ENCODE measurements around the gene FGGY.

Gene FGGY

GRCh38 chr1:59502009-59502691, 205.3 kb downstream of the FGGY start:
- no peak for DNase-seq (ENCODE audit: extremely low read depth in 1 of 2, low read depth in 1 of 2)

- no peak for DNase-seq (ENCODE audit: extremely low read depth in 1 of 2, low read depth in 1 of 2)
Measured at GRCh38 chr1:59504276-59504675, 207.4 kb downstream of the FGGY start.

- DNase-seq (ENCODE audit: extremely low read depth in 1 of 2, low read depth in 1 of 2): no peak
Measured at GRCh38 chr1:59505596-59506028, 208.7 kb downstream of the FGGY start.

GRCh38 chr1:59506952-59507351, 210.1 kb downstream of the FGGY start:
- no peak for DNase-seq (ENCODE audit: extremely low read depth in 1 of 2, low read depth in 1 of 2)

- DNase-seq (ENCODE audit: extremely low read depth in 1 of 2, low read depth in 1 of 2): no peak
Measured at GRCh38 chr1:59509341-59509875, 212.5 kb downstream of the FGGY start.

- DNase-seq (ENCODE audit: extremely low read depth in 1 of 2, low read depth in 1 of 2): no peak
Measured at GRCh38 chr1:59510249-59510648, 213.4 kb downstream of the FGGY start.

- no peak for DNase-seq (ENCODE audit: extremely low read depth in 1 of 2, low read depth in 1 of 2)
Measured at GRCh38 chr1:59511476-59512465, 214.9 kb downstream of the FGGY start.

- DNase-seq (ENCODE audit: extremely low read depth in 1 of 2, low read depth in 1 of 2): no peak
Measured at GRCh38 chr1:59512702-59513101, 215.8 kb downstream of the FGGY start.

- no peak for DNase-seq (ENCODE audit: extremely low read depth in 1 of 2, low read depth in 1 of 2)
Measured at GRCh38 chr1:59514061-59514909, 217.4 kb downstream of the FGGY start.

GRCh38 chr1:59516881-59517280, 220.0 kb downstream of the FGGY start:
- no peak for DNase-seq (ENCODE audit: extremely low read depth in 1 of 2, low read depth in 1 of 2)

GRCh38 chr1:59520194-59520593, 223.3 kb downstream of the FGGY start:
- DNase-seq (ENCODE audit: extremely low read depth in 1 of 2, low read depth in 1 of 2): no peak

- DNase-seq (ENCODE audit: extremely low read depth in 1 of 2, low read depth in 1 of 2): no peak
Measured at GRCh38 chr1:59520827-59521418, 224.0 kb downstream of the FGGY start.

GRCh38 chr1:59521456-59521855, 224.6 kb downstream of the FGGY start:
- DNase-seq (ENCODE audit: extremely low read depth in 1 of 2, low read depth in 1 of 2): no peak

- no peak for DNase-seq (ENCODE audit: extremely low read depth in 1 of 2, low read depth in 1 of 2)
Measured at GRCh38 chr1:59522925-59523505, 226.1 kb downstream of the FGGY start.

GRCh38 chr1:59523745-59524450, 227.0 kb downstream of the FGGY start:
- no peak for DNase-seq (ENCODE audit: extremely low read depth in 1 of 2, low read depth in 1 of 2)

- no peak for DNase-seq (ENCODE audit: extremely low read depth in 1 of 2, low read depth in 1 of 2)
Measured at GRCh38 chr1:59526240-59526639, 229.3 kb downstream of the FGGY start.

- DNase-seq (ENCODE audit: extremely low read depth in 1 of 2, low read depth in 1 of 2): no peak
Measured at GRCh38 chr1:59528471-59528870, 231.6 kb downstream of the FGGY start.

- no peak for DNase-seq (ENCODE audit: extremely low read depth in 1 of 2, low read depth in 1 of 2)
Measured at GRCh38 chr1:59528900-59529299, 232.0 kb downstream of the FGGY start.

- no peak for DNase-seq (ENCODE audit: extremely low read depth in 1 of 2, low read depth in 1 of 2)
Measured at GRCh38 chr1:59530119-59530518, 233.2 kb downstream of the FGGY start.

Data from activated CD8-positive, alpha-beta memory T cell treated with anti-CD3 and anti-CD28 coated beads for 1 hour (primary cell).